Measurements from ENCODE around the gene PAPLN.

PAPLN gene

GRCh38 chr14:73242357-73242901 is 5.1 kb downstream of the PAPLN start:
- ChIA-PET POLR2A (ENCODE audit: low non-redundant PET) (no interaction called here), CTCF (no interaction called here)
- no peak for DNase-seq (ENCODE audit: low spot score)
- TF ChIP-seq CTCF (conservative IDR thresholded peaks at IDR 0.05; ENCODE audit: low read depth): no peak
- H3K27ac ChIP-seq: peak overlapping the region; percentile 34

GRCh38 chr14:73243341-73243740 is 6.0 kb downstream of the PAPLN start:
- no peak for TF ChIP-seq CTCF (conservative IDR thresholded peaks at IDR 0.05; ENCODE audit: low read depth)
- ChIA-PET POLR2A (ENCODE audit: low non-redundant PET) (no interaction called here), CTCF (no interaction called here)
- H3K27ac ChIP-seq: no peak overlapping the region
- DNase-seq (ENCODE audit: low spot score): no peak

- no peak for DNase-seq (ENCODE audit: low spot score)
- CTCF ChIA-PET: no interaction called here
- no peak for TF ChIP-seq CTCF (conservative IDR thresholded peaks at IDR 0.05; ENCODE audit: low read depth)
- POLR2A ChIA-PET (ENCODE audit: low non-redundant PET): no interaction called here
- H3K27ac ChIP-seq: no peak overlapping the region
Observed at GRCh38 chr14:73243748-73244147, 6.4 kb downstream of the PAPLN start.

GRCh38 chr14:73244541-73245290 is 7.4 kb downstream of the PAPLN start:
- no peak for DNase-seq (ENCODE audit: low spot score)
- ChIA-PET CTCF (no interaction called here), POLR2A (ENCODE audit: low non-redundant PET) (no interaction called here)
- no peak overlapping the region for H3K27ac ChIP-seq
- no peak for TF ChIP-seq CTCF (conservative IDR thresholded peaks at IDR 0.05; ENCODE audit: low read depth)

GRCh38 chr14:73245480-73246325 is 8.4 kb downstream of the PAPLN start:
- CTCF ChIA-PET: interaction anchor here (0.5 kb wide), 1 partner anchor 265 kb away, joined by 3 read pairs; no protein-coding TSS in a partner anchor
- DNase-seq (ENCODE audit: low spot score): peak; percentile 51
- TF ChIP-seq CTCF (conservative IDR thresholded peaks at IDR 0.05; ENCODE audit: low read depth): no peak
- no peak overlapping the region for H3K27ac ChIP-seq
- POLR2A ChIA-PET (ENCODE audit: low non-redundant PET): no interaction called here

GRCh38 chr14:73246387-73247150 is 9.3 kb downstream of the PAPLN start:
- ChIA-PET CTCF (interaction anchor here (0.6 kb wide), 1 partner anchor 196 kb away, joined by 3 read pairs; no protein-coding TSS in a partner anchor), POLR2A (ENCODE audit: low non-redundant PET) (interaction anchor here (0.6 kb wide), 1 partner anchor 111 kb away, joined by 5 read pairs; no protein-coding TSS in a partner anchor)
- DNase-seq (ENCODE audit: low spot score): no peak
- no peak overlapping the region for H3K27ac ChIP-seq
- no peak for TF ChIP-seq CTCF (conservative IDR thresholded peaks at IDR 0.05; ENCODE audit: low read depth)

All from RWPE1 (cell line).